SK-N-SH treated with all-trans-retinoic acid at 6 μM for 48 hours (cell line): ENCODE data around the gene DPYSL3.

Experiments used
- ATAC-seq: fragments of 200-7000 bp; cut with Tn5 transposase; 3 replicates; pipeline ENCODE4 v1.9.1; 2020; ENCODE audit warnings: mild to moderate bottlenecking, moderate library complexity
- ARNTL ChIP-seq: fragments of 450-650 bp; formaldehyde crosslinking; IDR thresholded peaks from 2 replicates; pipeline ENCODE4 v1.5.0; 2020; ENCODE audit warnings: low read depth, mild to moderate bottlenecking, moderate library complexity, borderline replicate concordance
- BACH2 ChIP-seq: fragments of 250-450 bp; sonication (Bioruptor Pico); IDR thresholded peaks from 2 replicates; pipeline ENCODE4 v1.9.0; 2021; ENCODE audit warnings: mild to moderate bottlenecking, borderline replicate concordance
- CREB5 ChIP-seq: fragments of 250-450 bp; sonication (Bioruptor Pico); IDR thresholded peaks from 2 replicates; pipeline ENCODE4 v1.5.1; 2020; ENCODE audit warnings: low read depth, mild to moderate bottlenecking, moderate library complexity
- CSDC2 ChIP-seq: fragments of 250-450 bp; sonication (Bioruptor Pico); IDR thresholded peaks from 2 replicates; pipeline ENCODE4 v1.5.0; 2020; ENCODE audit warnings: mild to moderate bottlenecking, moderate library complexity
- CSRNP3 ChIP-seq: fragments of 250-450 bp; sonication (Bioruptor Pico); IDR thresholded peaks from 2 replicates; pipeline ENCODE4 v1.5.1; 2021; ENCODE audit warnings: mild to moderate bottlenecking, moderate library complexity
- ESRRG ChIP-seq: fragments of 250-450 bp; sonication (Bioruptor Pico); IDR thresholded peaks from 2 replicates; pipeline ENCODE4 v1.6.1; 2021; ENCODE audit warnings: mild to moderate bottlenecking
- GLIS3 ChIP-seq: fragments of 250-450 bp; sonication (Bioruptor Pico); IDR thresholded peaks from 2 replicates; pipeline ENCODE4 v1.5.0; 2020; ENCODE audit warnings: mild to moderate bottlenecking, moderate library complexity
- ISL1 ChIP-seq: fragments of 250-450 bp; sonication (Bioruptor Pico); IDR thresholded peaks from 2 replicates; pipeline ENCODE4 v2.1.2; 2022; ENCODE audit warnings: mild to moderate bottlenecking, moderate library complexity
- OSR1 ChIP-seq: fragments of 250-450 bp; sonication (Bioruptor Pico); IDR thresholded peaks from 2 replicates; pipeline ENCODE4 v1.8.0; 2022; ENCODE audit warnings: moderate library complexity, mild to moderate bottlenecking, inconsistent platforms
- PATZ1 ChIP-seq: fragments of 250-450 bp; sonication (Bioruptor Pico); IDR thresholded peaks from 2 replicates; pipeline ENCODE4 v1.8.0; 2020; ENCODE audit warnings: mild to moderate bottlenecking, moderate library complexity, borderline replicate concordance
- POU6F1 ChIP-seq: fragments of 250-450 bp; sonication (Bioruptor Pico); IDR thresholded peaks from 2 replicates; pipeline ENCODE4 v1.8.0; 2021; ENCODE audit warnings: low read depth, mild to moderate bottlenecking, moderate library complexity, borderline replicate concordance
- PPARA ChIP-seq: fragments of 250-450 bp; sonication (Bioruptor Pico); IDR thresholded peaks from 2 replicates; pipeline ENCODE4 v1.5.0; 2020; ENCODE audit warnings: mild to moderate bottlenecking, borderline replicate concordance
- RARB ChIP-seq: fragments of 250-450 bp; sonication (Bioruptor Pico); IDR thresholded peaks from 2 replicates; pipeline ENCODE4 v1.8.0; 2021; ENCODE audit warnings: mild to moderate bottlenecking, moderate library complexity
- SNAI2 ChIP-seq: fragments of 250-450 bp; sonication (Bioruptor Pico); IDR thresholded peaks from 2 replicates; pipeline ENCODE4 v1.5.0; 2020; ENCODE audit warnings: mild to moderate bottlenecking, moderate library complexity
- TCF4 ChIP-seq: fragments of 250-450 bp; sonication (Bioruptor Pico); IDR thresholded peaks from 2 replicates; pipeline ENCODE4 v1.8.0; 2021; ENCODE audit warnings: mild to moderate bottlenecking, moderate library complexity, borderline replicate concordance
- TOX ChIP-seq: fragments of 250-450 bp; sonication (Bioruptor Pico); IDR thresholded peaks from 2 replicates; pipeline ENCODE4 v1.8.0; 2021; ENCODE audit warnings: mild to moderate bottlenecking, moderate library complexity, borderline replicate concordance
- TSHZ2 ChIP-seq: fragments of 250-450 bp; sonication (Bioruptor Pico); IDR thresholded peaks from 2 replicates; pipeline ENCODE4 v1.5.0; 2020; ENCODE audit warnings: mild to moderate bottlenecking, moderate library complexity
- ZC3H10 ChIP-seq: fragments of 250-450 bp; sonication (Bioruptor Pico); IDR thresholded peaks from 2 replicates; pipeline ENCODE4 v1.5.1; 2021; ENCODE audit warnings: mild to moderate bottlenecking, moderate library complexity
- ZFP3 ChIP-seq: fragments of 250-450 bp; sonication (Bioruptor Pico); IDR thresholded peaks from 2 replicates; pipeline ENCODE4 v1.5.0; 2020; ENCODE audit warnings: mild to moderate bottlenecking, moderate library complexity
- ZFP30 ChIP-seq: fragments of 450-650 bp; formaldehyde crosslinking; IDR thresholded peaks from 2 replicates; pipeline ENCODE4 v1.5.0; 2022; ENCODE audit warnings: mild to moderate bottlenecking, moderate library complexity
- ZNF565 ChIP-seq: fragments of 450-650 bp; formaldehyde crosslinking; conservative IDR thresholded peaks from 2 replicates; pipeline ENCODE4 v1.5.0; 2020; ENCODE audit warnings: low read depth, mild to moderate bottlenecking, moderate library complexity
- ZNF70 ChIP-seq: fragments of 450-650 bp; formaldehyde crosslinking; IDR thresholded peaks from 2 replicates; pipeline ENCODE4 v1.5.0; 2020; ENCODE audit warnings: mild to moderate bottlenecking, moderate library complexity
- ZNF8 ChIP-seq: fragments of 450-650 bp; formaldehyde crosslinking; IDR thresholded peaks from 2 replicates; pipeline ENCODE4 v1.5.0; 2020; ENCODE audit warnings: mild to moderate bottlenecking, moderate library complexity

DPYSL3 gene

GRCh38 chr5:147479444-147479843 lies 30.4 kb downstream of the DPYSL3 start:
- no peak for TF ChIP-seq BACH2 (CRISPR knock-in tag)
- TF ChIP-seq ZNF70 (CRISPR knock-in tag), result no peak
- TF ChIP-seq ARNTL (CRISPR knock-in tag), result no peak
- no peak for TF ChIP-seq ZNF8 (CRISPR knock-in tag)
- TF ChIP-seq ZC3H10 (CRISPR knock-in tag), result no peak
- no peak for ATAC-seq

GRCh38 chr5:147474140-147474539 lies 35.7 kb downstream of the DPYSL3 start:
- TF ChIP-seq ESRRG (CRISPR knock-in tag) (peak; percentile 55; the same call in 1 of the 2 replicates), ZC3H10 (CRISPR knock-in tag) (0 out of 2 replicates have a peak, but pooled peaks have one; percentile 25), SNAI2 (CRISPR knock-in tag) (peak; percentile 89; the same call in 1 of the 2 replicates), POU6F1 (peak; percentile 89; the same call in 1 of the 2 replicates), TSHZ2 (CRISPR knock-in tag) (peak; percentile 87; the same call in 1 of the 2 replicates), OSR1 (CRISPR knock-in tag) (no peak), CREB5 (peak; percentile 79; the same call in 1 of the 2 replicates), CSRNP3 (CRISPR knock-in tag) (peak; percentile 91), ZNF70 (CRISPR knock-in tag) (peak; percentile 48; the same call in 1 of the 2 replicates), TOX (no peak), BACH2 (CRISPR knock-in tag) (no peak), ZNF565 (CRISPR knock-in tag) (no peak), CSDC2 (CRISPR knock-in tag) (no peak), ZNF8 (CRISPR knock-in tag) (peak; percentile 28; the same call in 1 of the 2 replicates), ARNTL (CRISPR knock-in tag) (0 out of 2 replicates have a peak, but pooled peaks have one; percentile 15), ISL1 (peak; percentile 98), TCF4 (CRISPR knock-in tag) (peak; percentile 87), PATZ1 (CRISPR knock-in tag) (no peak), ZFP3 (CRISPR knock-in tag) (no peak), PPARA (CRISPR knock-in tag) (no peak), GLIS3 (CRISPR knock-in tag) (0 out of 2 replicates have a peak, but pooled peaks have one; percentile 59), RARB (CRISPR knock-in tag) (no peak), ZFP30 (CRISPR knock-in tag) (no peak)
- ATAC-seq, result no peak
